Endothelial cell of umbilical vein (primary cell): ENCODE measurements around the gene CA4.

ENCODE experiments used
- POLR2A ChIP-seq: IDR thresholded peaks from 2 replicates; pipeline ENCODE4 v1.6.1; 2012; ENCODE audit warnings: low read depth, mild to moderate bottlenecking, control low read depth, low read length
- POLR2AphosphoS5 ChIP-seq: IDR thresholded peaks from 2 replicates; pipeline ENCODE4 v1.6.1; 2012; ENCODE audit warnings: low read depth, mild to moderate bottlenecking, control low read depth, low read length, moderate library complexity; ENCODE audit not compliant: insufficient read depth
- TF ChIP-seq, protein P1 (sequence below), 2 donors: IDR thresholded peaks; 1 replicate in 1 of 2; 2 replicates in 1 of 2; pipeline ENCODE4 v1.5.1; 2011; ENCODE audit warnings: low read length in 2 of 2, mild to moderate bottlenecking in 2 of 2, moderate library complexity in 2 of 2, control low read depth in 1 of 2, inconsistent platforms in 1 of 2, low read depth in 1 of 2; ENCODE audit not compliant: insufficient read depth in 1 of 2; ENCODE audit errors: extremely low read depth in 1 of 2

DNA sequence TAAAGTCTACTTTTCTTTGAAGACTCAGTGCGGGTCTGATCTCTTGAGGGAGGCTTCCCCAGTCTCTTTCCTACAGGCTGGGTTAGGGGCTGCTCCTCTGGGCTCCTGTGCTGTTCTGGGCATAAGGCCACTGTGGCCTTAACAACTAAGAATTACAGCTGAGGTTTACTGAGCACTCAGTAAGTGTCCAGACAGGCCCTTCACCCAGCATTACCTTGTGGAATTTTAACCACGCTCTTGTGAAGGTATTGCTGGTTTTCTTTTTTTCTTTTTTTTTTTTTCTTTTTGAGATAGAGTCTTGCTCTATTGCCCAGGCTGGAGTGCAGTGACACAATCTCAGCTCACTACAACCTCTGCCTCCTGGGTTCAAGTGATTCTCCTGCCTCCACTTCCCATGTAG lies 3.6 kb upstream of the CA4 start:
- TF ChIP-seq POLR2A (no peak), POLR2AphosphoS5 (no peak)
- TF ChIP-seq, protein P1, sequence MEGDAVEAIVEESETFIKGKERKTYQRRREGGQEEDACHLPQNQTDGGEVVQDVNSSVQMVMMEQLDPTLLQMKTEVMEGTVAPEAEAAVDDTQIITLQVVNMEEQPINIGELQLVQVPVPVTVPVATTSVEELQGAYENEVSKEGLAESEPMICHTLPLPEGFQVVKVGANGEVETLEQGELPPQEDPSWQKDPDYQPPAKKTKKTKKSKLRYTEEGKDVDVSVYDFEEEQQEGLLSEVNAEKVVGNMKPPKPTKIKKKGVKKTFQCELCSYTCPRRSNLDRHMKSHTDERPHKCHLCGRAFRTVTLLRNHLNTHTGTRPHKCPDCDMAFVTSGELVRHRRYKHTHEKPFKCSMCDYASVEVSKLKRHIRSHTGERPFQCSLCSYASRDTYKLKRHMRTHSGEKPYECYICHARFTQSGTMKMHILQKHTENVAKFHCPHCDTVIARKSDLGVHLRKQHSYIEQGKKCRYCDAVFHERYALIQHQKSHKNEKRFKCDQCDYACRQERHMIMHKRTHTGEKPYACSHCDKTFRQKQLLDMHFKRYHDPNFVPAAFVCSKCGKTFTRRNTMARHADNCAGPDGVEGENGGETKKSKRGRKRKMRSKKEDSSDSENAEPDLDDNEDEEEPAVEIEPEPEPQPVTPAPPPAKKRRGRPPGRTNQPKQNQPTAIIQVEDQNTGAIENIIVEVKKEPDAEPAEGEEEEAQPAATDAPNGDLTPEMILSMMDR (IDR thresholded peaks at IDR 0.05; ENCODE audit: extremely low read depth in 1 of 2, insufficient read depth in 1 of 2, low read depth in 1 of 2, low read length in 2 of 2) = no peak
